Skin of body (tissue), 2 donors: ENCODE data around the gene CLEC3A. TPM values are rescaled to one million over a fixed set of nuclear protein-coding genes. Genes with fewer than 3 reads are reported as not detected.
"Not testable (repeated sequence)": the region's sequence is repeated elsewhere in the genome, so short reads cannot be mapped to it uniquely, and the experiment has no call there.

ENCODE experiments used
- DNase-seq: peaks from one replicate; lab custom pipeline; 2025; lab: John Stamatoyannopoulos, UW
- total RNA-seq: library from RNA; depleted of rRNA; stranded (reverse); fragments of >200 nt; gene quantifications from one replicate; pipeline ENCODE4 v1.2.3, GENCODE V29; 2014

CLEC3A gene
- total RNA-seq, 1 donor from 2014 or later: not detected

- DNase-seq: no peak
These were observed 5.7 kb downstream of the CLEC3A start for GRCh38 chr16:78028018-78028417.

- DNase-seq: no peak
These were observed 12.2 kb downstream of the CLEC3A start for GRCh38 chr16:78034530-78034929.

GRCh38 chr16:78035012-78035411, 12.7 kb downstream of the CLEC3A start:
- DNase-seq: no peak

GRCh38 chr16:78040396-78040795, 18.0 kb downstream of the CLEC3A start:
- DNase-seq: no peak

- peak; percentile 11 for DNase-seq
These were observed 23.7 kb downstream of the CLEC3A start for GRCh38 chr16:78045865-78046581.

GRCh38 chr16:78048319-78048718, 26.0 kb downstream of the CLEC3A start:
- no peak for DNase-seq

GRCh38 chr16:78050734-78051400, 28.5 kb downstream of the CLEC3A start:
- DNase-seq: no peak

GRCh38 chr16:78057803-78058564, 35.6 kb downstream of the CLEC3A start:
- DNase-seq: no peak

- DNase-seq: not testable (repeated sequence)
These were observed 37.5 kb downstream of the CLEC3A start for GRCh38 chr16:78059806-78060205.

GRCh38 chr16:78060295-78060694, 37.9 kb downstream of the CLEC3A start:
- DNase-seq: no peak

- no peak for DNase-seq
These were observed 38.5 kb downstream of the CLEC3A start for GRCh38 chr16:78060809-78061208.

GRCh38 chr16:78065319-78065718, 43.0 kb downstream of the CLEC3A start:
- DNase-seq: no peak

- no peak for DNase-seq
These were observed 47.6 kb downstream of the CLEC3A start for GRCh38 chr16:78069913-78070312.

- no peak for DNase-seq
These were observed 49.9 kb downstream of the CLEC3A start for GRCh38 chr16:78072275-78072674.

GRCh38 chr16:78075800-78076199, 53.5 kb downstream of the CLEC3A start:
- no peak for DNase-seq

- no peak for DNase-seq
These were observed 59.0 kb downstream of the CLEC3A start for GRCh38 chr16:78081341-78081740.

Other genes with a start within 250 kb of the CLEC3A start
- gene VAT1L, start 234.0 kb upstream of the CLEC3A start, total RNA-seq: 2.4 TPM
- gene WWOX, start 77.1 kb downstream of the CLEC3A start, total RNA-seq: 30.5 TPM